Upper lobe of left lung (tissue), 6 donors: ENCODE measurements around the gene GDF2. TPM values are rescaled to one million over a fixed set of nuclear protein-coding genes. Genes with fewer than 3 reads are reported as not detected.

ENCODE experiments used
- ATAC-seq, 2 donors: fragments of 200-7000 bp; cut with Tn5 transposase; one replicate each; pipeline ENCODE4 v1.9.1; 2022; ENCODE audit warnings: mild to moderate bottlenecking in 2 of 2, moderate library complexity in 2 of 2; ENCODE audit not compliant: low FRiP score in 2 of 2
- DNase-seq, 2 donors: peaks; one replicate each; pipeline ENCODE4 v3.0.0-alpha.2; 2019 to 2020
- H3K27ac ChIP-seq, 4 donors: fragments of 200-600 bp; sonication (generic); one replicate each; pipeline ENCODE4 v1.5.1; 2016 to 2019
- H3K27me3 ChIP-seq, 4 donors: fragments of 200-600 bp; sonication (generic); one replicate each; pipeline ENCODE4 v1.5.1; 2017 to 2019
- H3K36me3 ChIP-seq, 4 donors: fragments of 200-600 bp; sonication (generic); one replicate each; pipeline ENCODE4 v1.5.1; 2016 to 2019
- H3K4me1 ChIP-seq, 4 donors: fragments of 200-600 bp; sonication (generic); one replicate each; pipeline ENCODE4 v1.5.1; 2018 to 2019
- H3K4me3 ChIP-seq, 4 donors: fragments of 200-600 bp; sonication (generic); one replicate each; pipeline ENCODE4 v1.5.1; 2017 to 2019; ENCODE audit warnings: mild to moderate bottlenecking in 2 of 4, moderate library complexity in 1 of 4
- H3K9me3 ChIP-seq, 4 donors: fragments of 200-600 bp; sonication (generic); one replicate each; pipeline ENCODE4 v1.5.1; 2018 to 2019
- CTCF ChIP-seq, 6 experiments: fragments of 450-650 bp in 4 of 6; fragments of 200-600 bp in 2 of 6; sonication (generic) in 2 of 6; IDR thresholded peaks; one replicate each; pipeline ENCODE4 v1.5.1; 2016 to 2019; ENCODE audit warnings: antibody characterized with exemption in 6 of 6
- EP300 ChIP-seq, 4 donors: sonication (generic); formaldehyde crosslinking; IDR thresholded peaks; one replicate each; pipeline ENCODE4 v1.5.1; 2017; ENCODE audit warnings: antibody characterized with exemption in 4 of 4, control low read depth in 2 of 4
- POLR2A ChIP-seq, 4 donors: fragments of 450-650 bp; IDR thresholded peaks; one replicate each; pipeline ENCODE4 v1.5.1; 2016 to 2017; ENCODE audit warnings: antibody characterized with exemption in 4 of 4, mild to moderate bottlenecking in 2 of 4
- POLR2AphosphoS5 ChIP-seq, 2 donors: sonication (generic); formaldehyde crosslinking; IDR thresholded peaks; one replicate each; pipeline ENCODE4 v1.5.1; 2017; ENCODE audit warnings: antibody characterized with exemption in 2 of 2
- WGBS, 2 donors: methylation state at CpG; one replicate each; pipeline ENCODE4 v1.1.5; 2017 to 2018; 5-methylcytosine and 5-hydroxymethylcytosine counted together
- total RNA-seq, 6 donors: library from RNA; depleted of rRNA in 4 of 6; stranded (reverse); fragments of >200 nt in 4 of 6; gene quantifications; one replicate each; pipeline versions ENCODE4 v1.1.0 to v1.2.1, GENCODE V29; 2016 to 2021
- donor health status: DM: no; HTN: no; CAD: no; lungs with moderate emphysema.
- donor health status: DM: no; HTN: yes; CAD: no; lungs with severe emphysema.

The GDF2 gene
- total RNA-seq, 6 donors from 2014 or later = not detected

- Histone ChIP-seq H3K4me1 (no peaks in the 10 kb centered on the region), H3K36me3 (no peaks in the 10 kb centered on the region), H3K27me3 (no peaks in the 10 kb centered on the region), H3K27ac (no peak overlapping the region), H3K9me3 (no peaks in the 10 kb centered on the region), H3K4me3 (no peak overlapping the region)
- DNase-seq (no peak), ATAC-seq (no peak)
- no peak for TF ChIP-seq EP300 (IDR thresholded peaks at IDR 0.05)
- TF ChIP-seq CTCF (IDR thresholded peaks at IDR 0.05) = no peak
- TF ChIP-seq POLR2A (IDR thresholded peaks at IDR 0.05) = no peak
- TF ChIP-seq POLR2AphosphoS5 (IDR thresholded peaks at IDR 0.05) = no peak
- 82 to 84% methylated on average over 9 of the region's 9 CpGs for WGBS, 2 donors
These were observed 3.5 kb upstream of the GDF2 start for GRCh38 chr10:47318706-47319105.

GRCh38 chr10:47319784-47320183, 2.5 kb upstream of the GDF2 start:
- Histone ChIP-seq H3K36me3 (no peaks in the 10 kb centered on the region), H3K9me3 (no peaks in the 10 kb centered on the region), H3K27me3 (no peaks in the 10 kb centered on the region), H3K27ac (no peak overlapping the region), H3K4me1 (no peaks in the 10 kb centered on the region), H3K4me3 (no peak overlapping the region)
- DNase-seq = no peak
- 90 to 91% methylated on average over 6 to 8 of the region's 8 CpGs for WGBS, 2 donors
- no peak for ATAC-seq
- no peak for TF ChIP-seq EP300 (IDR thresholded peaks at IDR 0.05)
- TF ChIP-seq POLR2A (IDR thresholded peaks at IDR 0.05) = no peak
- no peak for TF ChIP-seq CTCF (IDR thresholded peaks at IDR 0.05)
- no peak for TF ChIP-seq POLR2AphosphoS5 (IDR thresholded peaks at IDR 0.05)

GRCh38 chr10:47320812-47321211, 1.4 kb upstream of the GDF2 start:
- no peaks in the 10 kb centered on the region for H3K4me1 ChIP-seq
- H3K27me3 ChIP-seq = no peaks in the 10 kb centered on the region
- no peak overlapping the region for H3K27ac ChIP-seq
- H3K4me3 ChIP-seq = no peak overlapping the region
- no peaks in the 10 kb centered on the region for H3K36me3 ChIP-seq
- WGBS, 2 donors = 69 to 72% methylated on average over 6 of the region's 6 CpGs
- no peak for DNase-seq
- TF ChIP-seq POLR2AphosphoS5 (IDR thresholded peaks at IDR 0.05) = no peak
- no peak for TF ChIP-seq EP300 (IDR thresholded peaks at IDR 0.05)
- TF ChIP-seq CTCF (IDR thresholded peaks at IDR 0.05) = no peak
- TF ChIP-seq POLR2A (IDR thresholded peaks at IDR 0.05) = no peak
- no peaks in the 10 kb centered on the region for H3K9me3 ChIP-seq
- ATAC-seq = no peak

- WGBS, 2 donors = 78 to 88% methylated on average over 5 to 8 of the region's 8 CpGs
- Histone ChIP-seq H3K9me3 (no peaks in the 10 kb centered on the region), H3K27me3 (no peaks in the 10 kb centered on the region), H3K36me3 (no peaks in the 10 kb centered on the region), H3K4me1 (no peaks in the 10 kb centered on the region), H3K4me3 (no peak overlapping the region), H3K27ac (no peak overlapping the region)
- DNase-seq = no peak
- TF ChIP-seq POLR2AphosphoS5 (IDR thresholded peaks at IDR 0.05) (no peak), EP300 (IDR thresholded peaks at IDR 0.05) (no peak), CTCF (IDR thresholded peaks at IDR 0.05) (no peak), POLR2A (IDR thresholded peaks at IDR 0.05) (no peak)
- no peak for ATAC-seq
These were observed 596 bp upstream of the GDF2 start for GRCh38 chr10:47321521-47322195.

GRCh38 chr10:47323087-47323486, 833 bp downstream of the GDF2 start:
- H3K9me3 ChIP-seq = no peaks in the 10 kb centered on the region
- no peaks in the 10 kb centered on the region for H3K36me3 ChIP-seq
- TF ChIP-seq POLR2A (IDR thresholded peaks at IDR 0.05) (no peak), EP300 (IDR thresholded peaks at IDR 0.05) (no peak), POLR2AphosphoS5 (IDR thresholded peaks at IDR 0.05) (no peak), CTCF (IDR thresholded peaks at IDR 0.05) (no peak)
- no peak overlapping the region for H3K27ac ChIP-seq
- H3K4me1 ChIP-seq = no peaks in the 10 kb centered on the region
- H3K27me3 ChIP-seq = no peaks in the 10 kb centered on the region
- 50 to 77% methylated on average over 1 of the region's 1 CpG for WGBS, 2 donors
- no peak for ATAC-seq
- no peak overlapping the region for H3K4me3 ChIP-seq
- DNase-seq = no peak
